Left kidney (tissue), 2 donors: ENCODE results near the gene SHISA9. TPM values are rescaled to one million over a fixed set of nuclear protein-coding genes. Genes with fewer than 3 reads are reported as not detected.

Experiments used
- DNase-seq: peaks from one replicate; pipeline ENCODE4 v3.0.0-alpha.2; 2013
- polyA plus RNA-seq: library from polyadenylated mRNA; unstranded; fragments of 120-200 nt; gene quantifications from one replicate; pipeline ENCODE4 v1.2.1, GENCODE V29; 2013; ENCODE audit not compliant: insufficient read length

The SHISA9 gene
- polyA plus RNA-seq, 1 donor: 4.6 TPM

- no peak for DNase-seq
These were observed 42.9 kb downstream of the SHISA9 start for GRCh38 chr16:12944300-12944699.

DNA sequence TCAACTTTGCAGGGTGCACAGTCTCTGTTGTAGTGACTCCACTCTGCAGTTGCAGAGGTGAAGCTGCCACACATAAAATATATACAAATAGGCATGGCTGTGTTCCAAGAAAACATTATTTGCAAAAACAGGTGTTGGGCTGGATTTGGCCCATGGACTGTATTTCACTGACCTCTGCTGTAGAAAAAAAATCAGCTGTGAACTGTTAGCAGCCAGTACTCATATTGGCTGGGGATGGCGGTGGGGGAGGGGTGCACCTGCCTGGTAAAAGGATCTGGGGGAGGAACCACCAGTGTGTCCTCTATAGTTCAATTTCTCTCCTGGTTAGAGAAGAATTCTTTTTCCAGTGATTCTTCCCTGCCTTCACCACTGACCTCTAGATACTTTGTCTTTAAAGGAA is 50.0 kb downstream of the SHISA9 start:
- peak; percentile 36 for DNase-seq

GRCh38 chr16:12951976-12952375 is 50.6 kb downstream of the SHISA9 start:
- DNase-seq: no peak

GRCh38 chr16:12958366-12958765 is 57.0 kb downstream of the SHISA9 start:
- no peak for DNase-seq

GRCh38 chr16:12959072-12959471 is 57.7 kb downstream of the SHISA9 start:
- no peak for DNase-seq

- DNase-seq: peak; percentile 28
These were observed 60.2 kb downstream of the SHISA9 start for GRCh38 chr16:12961626-12962025.

DNA sequence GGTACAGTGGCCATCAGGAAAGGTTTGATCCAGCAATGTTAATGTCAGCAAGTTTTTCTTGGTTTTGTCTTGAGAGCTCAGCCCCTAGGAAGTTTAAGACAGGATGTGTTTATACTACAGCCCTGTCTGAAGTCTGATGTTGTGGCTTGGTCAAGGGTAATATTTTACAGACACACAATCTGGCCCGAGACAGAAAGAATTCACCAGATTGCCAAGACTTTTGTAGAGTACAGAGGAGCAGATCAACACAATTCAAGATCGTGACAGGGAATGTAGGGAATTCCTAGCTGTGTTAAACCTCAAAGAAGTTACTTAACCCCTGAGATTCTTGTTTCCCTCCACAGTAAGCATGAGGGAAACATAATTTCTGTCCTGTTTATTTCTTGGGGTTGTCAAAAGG is 63.1 kb downstream of the SHISA9 start:
- no peak for DNase-seq

DNA sequence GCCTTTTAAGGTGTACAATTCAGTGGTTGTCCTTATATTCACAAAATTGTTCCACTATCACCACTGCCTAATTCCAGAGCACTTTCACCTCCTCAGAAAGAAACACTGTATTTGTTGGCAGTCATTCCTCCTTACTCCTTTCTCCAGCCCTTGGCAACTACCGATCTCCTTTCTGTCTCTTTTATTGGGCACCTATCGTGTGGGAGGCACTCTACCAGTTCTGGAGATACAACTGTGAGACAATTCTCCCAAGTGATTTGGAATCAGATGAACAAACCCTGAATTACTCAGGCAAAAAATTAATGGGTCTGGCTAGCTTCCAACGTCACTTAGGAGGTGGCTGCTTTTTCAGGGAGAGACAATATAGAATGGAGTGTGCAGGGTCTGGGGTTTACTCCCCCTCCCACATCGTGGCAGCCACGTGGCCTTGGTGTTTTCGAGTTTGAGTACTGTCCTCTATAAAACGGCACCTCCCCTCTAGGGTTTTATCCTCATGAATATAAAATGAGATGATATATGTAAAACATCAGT is 63.9 kb downstream of the SHISA9 start:
- no peak for DNase-seq

DNA sequence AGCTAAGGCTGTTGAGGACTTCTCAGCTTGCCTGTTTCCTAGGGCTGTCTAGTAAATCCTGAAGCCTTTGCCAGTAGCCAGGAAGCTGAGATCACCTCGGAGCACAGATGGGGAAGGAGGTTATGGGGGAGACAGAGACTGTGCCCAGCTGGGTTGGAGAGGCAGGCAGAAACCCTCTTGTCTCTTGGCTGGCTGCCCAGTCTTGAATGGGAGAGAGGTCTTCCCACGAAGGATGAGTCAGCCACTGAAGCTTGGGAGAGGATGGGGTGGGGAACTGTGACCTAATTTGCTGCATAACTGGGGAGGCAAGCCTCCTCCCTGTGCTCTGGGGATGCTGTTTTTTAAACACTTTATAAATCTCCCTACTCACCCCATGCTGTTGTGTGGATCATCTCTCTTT is 69.8 kb downstream of the SHISA9 start:
- peak; percentile 14 for DNase-seq

- DNase-seq: no peak
These were observed 70.8 kb downstream of the SHISA9 start for GRCh38 chr16:12972246-12972645.

GRCh38 chr16:12975766-12976165 is 74.4 kb downstream of the SHISA9 start:
- DNase-seq: no peak

GRCh38 chr16:12976496-12976895 is 75.1 kb downstream of the SHISA9 start:
- no peak for DNase-seq

DNA sequence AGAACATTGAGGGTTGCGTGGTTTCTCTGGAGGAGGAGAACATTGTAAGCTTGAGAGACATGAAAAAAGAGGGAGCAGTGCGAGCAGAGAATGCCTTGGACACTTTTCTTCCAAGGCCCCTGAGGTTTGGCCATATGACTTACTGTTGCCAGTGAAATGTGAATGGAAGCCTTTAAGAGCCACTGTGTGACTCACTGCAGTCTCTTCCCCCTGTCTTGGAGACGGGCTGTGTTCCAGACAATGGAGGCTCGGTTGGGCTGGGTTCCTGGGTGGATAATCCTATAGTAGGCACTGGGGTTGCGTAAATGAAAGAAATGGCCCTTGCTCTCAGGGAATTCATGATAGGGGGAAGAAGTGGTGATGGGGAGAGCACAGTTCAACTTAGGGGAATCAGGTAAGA is 75.5 kb downstream of the SHISA9 start:
- DNase-seq: no peak

- DNase-seq: no peak
These were observed 84.1 kb downstream of the SHISA9 start for GRCh38 chr16:12985516-12985915.

GRCh38 chr16:12988071-12988470 is 86.7 kb downstream of the SHISA9 start:
- no peak for DNase-seq

GRCh38 chr16:12992066-12992465 is 90.7 kb downstream of the SHISA9 start:
- DNase-seq: no peak

GRCh38 chr16:12994402-12994801 is 93.0 kb downstream of the SHISA9 start:
- no peak for DNase-seq

DNA sequence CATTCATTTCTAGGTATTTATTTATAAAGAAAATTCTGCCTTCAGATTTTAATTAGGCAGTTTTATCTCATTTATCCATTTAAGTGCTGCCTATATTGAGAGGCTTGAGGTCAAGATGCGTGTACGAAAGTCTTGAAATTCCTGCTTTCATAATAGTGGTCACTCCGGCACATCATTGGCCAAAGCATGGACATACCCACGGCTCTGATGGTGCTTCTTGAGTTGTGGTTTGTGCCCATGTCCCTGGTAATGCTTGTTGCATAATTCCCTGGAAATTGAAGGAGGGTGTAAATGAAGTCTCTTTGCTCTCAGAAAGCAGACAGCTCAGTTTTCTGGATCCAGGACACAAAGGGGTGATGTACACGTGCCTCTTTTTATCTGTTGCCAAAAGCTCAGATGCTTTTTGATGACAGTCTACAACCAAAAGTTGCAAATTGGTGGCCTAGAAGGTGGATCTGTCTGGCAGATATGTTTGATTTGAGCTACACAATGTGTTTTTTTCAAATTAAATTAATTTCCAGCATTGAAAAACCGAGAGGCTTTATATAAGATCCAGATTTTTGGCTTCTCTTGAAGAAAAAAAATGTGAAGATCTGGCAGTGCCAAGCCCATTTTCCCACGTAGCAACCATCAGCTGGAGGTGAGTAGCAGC is 94.4 kb downstream of the SHISA9 start:
- DNase-seq: no peak

GRCh38 chr16:12998361-12999085 is 97.1 kb downstream of the SHISA9 start:
- DNase-seq: peak; percentile 55

GRCh38 chr16:12999368-12999767 is 98.0 kb downstream of the SHISA9 start:
- no peak for DNase-seq

GRCh38 chr16:13005721-13006247 is 104.4 kb downstream of the SHISA9 start:
- DNase-seq: no peak

- no peak for DNase-seq
These were observed 111.2 kb downstream of the SHISA9 start for GRCh38 chr16:13012601-13013000.

DNA sequence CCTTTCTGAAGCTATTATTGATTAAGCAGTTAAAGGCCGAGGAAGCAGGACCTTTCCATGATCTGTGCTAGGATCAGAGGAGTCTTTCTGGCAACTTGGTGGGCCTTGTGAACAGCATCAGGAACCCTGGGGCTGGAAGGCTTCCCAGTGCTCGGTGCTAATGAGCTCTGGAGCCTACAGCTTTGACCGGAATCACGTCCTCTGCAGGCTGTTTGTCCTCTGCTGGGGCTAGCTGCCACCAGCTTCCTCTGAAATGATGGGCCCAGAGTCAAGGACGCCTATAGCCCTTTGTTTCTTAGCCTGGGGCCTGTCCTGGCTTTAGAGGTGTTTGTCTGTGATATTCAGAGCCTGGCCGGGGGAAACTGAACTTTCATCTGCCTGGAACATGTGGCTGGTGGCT is 111.6 kb downstream of the SHISA9 start:
- no peak for DNase-seq
